Daoy (cell line): ENCODE measurements around the gene CDK11B. TPM values are rescaled to one million over a fixed set of nuclear protein-coding genes. Genes with fewer than 3 reads are reported as not detected.

Experiments used
- DNase-seq: peaks from one replicate; pipeline ENCODE4 v3.0.0-alpha.2; 2015; ENCODE audit warnings: low read depth
- total RNA-seq: library from RNA; depleted of rRNA; stranded (reverse); fragments of >200 nt; shearing (Covaris generic); gene quantifications from 2 replicates; pipeline ENCODE4 v1.2.3, GENCODE V29; 2014

Gene CDK11B
- total RNA-seq, 1 experiment from 2014 or later = 17.0 TPM

DNA sequence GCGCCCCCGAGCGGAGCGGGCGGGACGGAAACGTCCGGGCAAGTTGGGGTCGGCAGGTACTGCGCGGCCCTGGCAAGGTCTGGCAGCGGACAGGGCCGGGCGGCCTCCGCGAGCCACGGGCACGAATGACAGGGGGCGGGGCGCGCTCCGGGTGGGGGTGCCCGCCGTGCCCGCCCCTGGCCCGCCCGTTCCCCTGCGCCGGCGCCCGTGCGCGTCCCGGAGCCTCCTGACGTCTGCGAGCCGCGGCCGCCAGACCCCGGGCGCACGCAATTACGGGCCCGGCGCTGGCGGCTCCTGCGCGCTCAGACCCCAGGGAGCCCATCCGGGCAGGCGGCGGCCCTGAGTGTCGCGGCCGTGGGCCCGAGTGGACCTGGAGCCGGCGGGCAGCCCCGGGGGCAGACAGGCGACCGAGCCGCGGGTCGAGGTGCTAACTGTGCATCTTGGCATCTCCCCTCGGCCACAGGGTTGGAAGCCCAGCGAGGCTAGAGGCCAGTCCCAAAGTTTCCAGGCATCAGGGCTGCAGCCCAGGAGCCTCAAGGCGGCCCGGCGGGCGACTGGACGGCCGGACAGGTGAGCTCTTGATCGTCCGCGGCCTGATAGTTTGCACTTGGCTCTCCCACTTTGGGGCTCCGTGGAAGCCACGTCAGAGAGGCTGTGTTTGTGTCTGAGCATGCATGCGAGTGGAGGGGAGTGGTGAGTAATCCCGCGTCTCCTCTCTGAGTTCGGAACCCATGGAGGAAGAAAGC, 42.6 kb downstream of the CDK11B start:
- DNase-seq = no peak

DNA sequence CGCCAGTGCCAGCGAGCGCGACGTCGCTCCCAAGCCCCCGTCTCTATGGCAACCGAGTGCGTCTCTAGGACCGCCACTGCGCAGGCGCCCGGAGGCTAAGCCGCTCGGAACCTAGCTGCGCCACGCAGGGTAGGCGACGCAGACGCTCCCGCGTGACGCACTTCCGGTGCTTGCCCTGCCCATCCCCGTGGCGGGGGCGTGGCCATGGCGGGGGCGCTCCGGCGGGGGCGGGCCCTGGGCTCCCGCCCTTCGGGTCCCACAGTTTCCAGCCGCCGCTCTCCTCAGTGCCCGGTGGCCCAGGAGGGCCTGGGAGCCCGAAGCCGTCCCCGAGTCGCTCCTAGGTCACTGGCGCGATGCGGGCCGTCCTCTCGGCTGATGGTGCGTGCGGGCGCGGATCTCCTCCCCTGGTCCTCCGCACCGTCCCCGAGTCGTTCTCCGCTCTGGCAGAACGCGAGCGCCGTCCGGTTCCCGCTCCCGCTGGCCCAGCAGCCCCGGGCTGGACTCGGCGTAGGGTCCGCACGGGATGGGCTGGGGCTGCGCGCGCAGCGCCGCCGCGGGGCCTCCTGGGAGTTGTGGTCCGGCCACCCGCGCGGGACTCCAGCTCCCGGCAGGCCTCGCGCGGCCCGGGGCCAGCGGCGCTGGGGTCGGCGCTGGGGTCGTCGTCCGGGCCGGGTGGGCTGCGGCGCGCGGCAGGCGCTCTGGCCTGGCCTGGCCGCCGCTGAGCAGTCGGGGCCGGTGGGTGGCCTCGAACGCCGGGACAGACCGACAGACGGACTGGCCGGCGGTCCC, 43.4 kb downstream of the CDK11B start, which contains the start of gene MIB2:
TSS of gene MIB2 (plus strand) at position 245 of the 789 bp plus-strand sequence. CDS start 7,953 bp downstream, outside the sequence.
- DNase-seq = peak; percentile 98

DNA sequence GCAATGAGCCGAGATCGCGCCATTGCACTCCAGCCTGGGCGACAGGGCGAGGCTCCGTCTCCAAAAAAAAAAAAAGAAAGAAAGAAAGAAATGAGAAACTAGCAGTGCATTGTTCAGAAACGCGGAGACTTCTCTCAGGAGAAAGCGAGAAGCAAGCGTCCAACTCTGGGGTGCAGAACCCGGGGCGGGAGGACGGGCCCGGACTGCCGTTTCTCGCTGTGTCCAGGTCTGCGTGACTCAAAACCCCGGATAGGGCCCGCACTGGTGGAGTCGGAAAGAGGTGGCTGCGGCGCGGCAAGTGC, 43.9 kb downstream of the CDK11B start:
- no peak for DNase-seq

DNA sequence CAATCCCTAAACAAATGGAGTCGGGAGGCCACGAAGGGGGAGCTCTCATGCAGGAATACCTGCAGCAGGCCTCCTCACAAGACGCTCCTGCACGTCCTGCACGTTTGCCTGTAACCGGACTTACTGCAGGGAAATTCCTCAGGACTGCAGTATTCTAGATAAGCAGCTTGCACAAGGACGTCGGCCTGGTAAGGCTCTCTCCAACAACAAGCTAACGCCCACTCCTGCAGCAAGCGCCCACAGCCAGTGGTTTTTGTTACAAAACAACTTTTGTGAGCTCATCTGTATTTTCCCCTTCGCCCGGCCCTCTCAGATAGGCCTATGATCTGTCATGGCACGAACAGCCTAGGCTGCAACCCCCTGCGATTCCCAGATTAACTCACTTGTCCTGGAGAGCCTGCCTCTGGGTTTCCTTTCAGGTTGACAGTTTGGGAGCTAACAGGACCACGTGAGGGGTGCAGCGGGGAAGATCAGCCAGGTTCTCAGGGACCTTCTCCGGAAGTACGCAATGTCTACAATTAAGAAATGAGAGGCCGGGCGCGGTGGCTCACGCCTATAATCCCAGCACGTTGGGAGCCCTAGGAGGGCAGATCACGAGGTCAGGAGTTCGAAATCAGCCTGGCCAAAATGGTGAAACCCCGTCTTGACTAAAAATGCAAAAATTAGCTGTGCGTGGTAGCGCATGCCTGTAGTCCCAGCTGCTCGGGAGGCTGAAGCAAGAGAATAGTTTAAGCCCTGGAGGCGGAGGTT, 44.4 kb downstream of the CDK11B start:
- peak; percentile 58 for DNase-seq

DNA sequence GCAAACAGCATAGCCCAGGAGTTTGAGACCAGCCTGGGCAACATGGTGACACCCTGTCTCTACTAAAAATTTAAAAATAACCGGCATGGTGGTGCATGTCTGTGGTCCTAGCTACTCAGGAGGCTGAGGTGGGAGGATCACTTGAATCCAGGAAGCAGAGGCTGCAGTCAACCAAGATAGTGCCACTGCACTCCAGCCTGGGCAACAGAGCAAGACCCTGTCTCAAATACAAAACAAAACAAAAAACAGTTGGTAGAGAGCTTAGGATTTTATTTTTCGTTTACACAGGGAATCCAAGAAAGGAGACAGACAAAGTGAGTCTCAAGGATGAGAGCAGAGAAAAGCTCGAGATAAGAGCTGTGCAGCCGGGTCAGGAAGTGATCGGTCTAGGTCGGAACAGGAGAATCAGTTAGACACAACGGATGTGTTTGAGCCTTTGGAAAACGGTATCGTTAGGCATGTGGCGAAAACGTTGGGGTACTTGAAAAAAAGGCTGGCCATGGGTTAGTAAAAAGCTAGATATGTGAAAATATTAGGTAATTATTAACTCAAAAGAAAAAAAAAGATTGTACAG, 45.2 kb downstream of the CDK11B start:
- no peak for DNase-seq

DNA sequence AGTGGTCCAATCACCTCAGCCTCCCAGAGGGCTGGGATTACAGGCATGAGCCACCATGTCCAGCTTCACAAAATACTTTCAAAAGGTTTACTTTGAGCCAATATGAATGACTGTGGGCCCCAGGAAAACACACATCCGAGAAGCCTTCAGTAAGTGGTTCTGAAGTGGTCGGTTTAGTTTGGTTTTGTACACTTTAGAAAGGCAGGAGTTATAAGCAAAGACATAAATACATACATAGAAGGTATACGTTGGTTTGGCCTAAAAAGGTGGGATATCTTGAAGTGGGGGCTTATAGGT, 46.8 kb downstream of the CDK11B start:
- no peak for DNase-seq

DNA sequence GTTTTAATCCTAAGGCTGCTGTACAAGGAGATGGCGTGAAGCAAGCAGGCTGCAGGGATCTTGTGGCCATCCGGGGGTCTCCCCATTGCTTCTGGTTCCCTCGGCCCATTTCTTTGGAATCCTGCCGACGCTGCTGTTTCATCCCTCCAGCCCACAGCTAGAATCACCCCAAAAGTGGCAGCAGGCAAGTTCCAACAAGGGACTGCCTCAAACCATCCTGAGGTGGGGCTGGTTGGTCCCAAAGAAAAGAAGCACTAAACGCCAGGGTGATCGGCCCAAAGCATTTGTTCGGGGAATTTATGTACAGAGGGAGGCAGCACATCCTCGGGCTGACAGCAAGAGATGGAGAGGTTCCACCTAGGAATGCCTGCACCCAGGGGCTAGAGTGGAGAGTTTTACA, 48.0 kb downstream of the CDK11B start:
- DNase-seq = no peak

DNA sequence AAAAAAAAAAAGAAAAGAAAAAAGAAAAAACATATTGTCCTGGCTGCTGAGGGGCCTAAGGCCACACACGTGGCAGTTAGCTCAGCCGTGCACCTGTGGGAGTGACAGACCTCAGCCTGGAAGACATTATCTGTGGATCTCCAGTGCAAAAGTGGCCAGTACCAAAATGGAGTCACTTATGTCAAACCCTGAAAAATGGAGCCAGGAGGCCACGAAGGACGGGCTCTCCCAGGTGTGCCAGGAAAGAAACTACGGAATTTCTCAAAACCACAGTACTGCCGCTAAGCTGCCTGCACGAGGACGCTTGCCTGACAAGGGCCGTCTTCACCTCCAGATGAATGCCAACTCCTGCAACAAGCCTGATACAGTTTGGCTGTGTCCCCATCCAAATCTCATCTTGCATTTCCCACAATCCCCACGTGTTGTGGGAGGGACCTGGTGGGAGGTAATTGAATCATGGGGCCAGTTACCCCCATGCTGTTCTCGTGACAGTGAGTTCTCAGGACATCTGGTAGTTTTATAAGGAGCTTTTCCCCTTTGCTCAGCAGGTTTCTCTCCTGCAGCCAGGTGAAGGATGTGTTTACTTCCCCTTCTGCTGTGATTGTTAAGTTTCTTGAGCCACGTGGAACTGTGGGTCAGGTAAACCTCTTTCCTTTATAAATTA, 48.9 kb downstream of the CDK11B start:
- DNase-seq = no peak

DNA sequence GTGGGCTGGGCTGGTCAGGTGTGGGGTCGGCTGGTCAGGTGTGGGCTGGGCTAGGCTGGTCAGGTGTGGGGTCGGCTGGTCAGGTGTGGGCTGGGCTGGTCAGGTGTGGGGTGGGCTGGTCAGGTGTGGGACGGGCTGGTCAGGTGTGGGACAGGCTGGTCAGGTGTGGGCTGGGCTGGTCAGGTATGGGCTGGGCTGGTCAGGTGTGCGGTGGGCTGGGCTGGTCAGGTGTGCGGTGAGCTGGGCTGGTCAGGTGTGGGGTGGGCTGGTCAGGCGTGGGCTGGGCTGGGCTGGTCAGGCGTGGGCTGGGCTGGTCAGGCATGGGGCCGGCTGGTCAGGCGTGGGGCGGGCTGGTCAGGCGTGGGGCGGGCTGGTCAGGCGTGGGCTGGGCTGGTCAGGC, 52.6 kb downstream of the CDK11B start:
- DNase-seq = no peak

DNA sequence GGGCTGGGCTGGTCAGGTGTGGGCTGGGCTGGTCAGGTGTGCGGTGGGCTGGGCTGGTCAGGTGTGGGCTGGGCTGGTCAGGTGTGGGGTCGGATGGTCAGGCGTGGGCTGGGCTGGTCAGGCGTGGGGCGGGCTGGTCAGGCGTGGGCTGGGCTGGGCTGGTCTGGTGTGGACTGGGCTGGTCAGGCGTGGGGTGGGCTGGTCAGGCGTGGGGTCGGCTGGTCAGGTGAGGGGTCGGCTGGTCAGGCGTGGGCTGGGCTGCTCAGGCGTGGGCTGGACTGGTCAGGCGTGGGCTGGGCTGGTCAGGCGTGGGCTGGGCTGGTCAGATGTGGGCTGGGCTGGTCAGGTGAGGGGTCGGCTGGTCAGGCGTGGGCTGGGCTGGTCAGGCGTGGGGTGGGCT, 53.1 kb downstream of the CDK11B start:
- DNase-seq = no peak

DNA sequence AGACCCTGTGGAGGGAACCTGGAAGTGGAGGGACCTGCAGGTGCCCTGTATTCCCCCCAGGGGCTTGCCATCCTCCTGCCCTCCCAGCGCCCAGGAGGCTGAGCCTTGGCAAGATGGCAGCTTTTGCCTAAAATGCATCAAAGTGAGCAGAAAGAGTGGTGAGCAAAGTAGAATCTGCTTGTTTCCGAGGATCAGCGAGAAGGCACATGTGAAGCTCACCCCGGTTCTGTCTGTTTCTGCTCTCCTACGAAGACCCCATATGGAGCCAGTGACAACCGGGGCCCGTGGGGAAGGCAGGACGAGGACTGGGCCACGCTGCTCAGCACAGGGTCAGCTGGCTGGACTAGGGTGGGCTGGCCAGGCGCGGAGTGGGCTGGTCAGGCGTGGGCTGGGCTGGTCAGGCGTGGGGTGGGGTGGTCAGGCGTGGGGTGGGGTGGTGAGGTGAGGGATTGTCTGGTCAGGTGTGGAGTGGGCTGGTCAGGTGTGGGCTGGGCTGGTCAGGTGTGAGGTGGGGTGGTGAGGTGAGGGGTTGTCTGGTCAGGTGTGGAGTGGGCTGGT, 53.7 kb downstream of the CDK11B start:
- no peak for DNase-seq

DNA sequence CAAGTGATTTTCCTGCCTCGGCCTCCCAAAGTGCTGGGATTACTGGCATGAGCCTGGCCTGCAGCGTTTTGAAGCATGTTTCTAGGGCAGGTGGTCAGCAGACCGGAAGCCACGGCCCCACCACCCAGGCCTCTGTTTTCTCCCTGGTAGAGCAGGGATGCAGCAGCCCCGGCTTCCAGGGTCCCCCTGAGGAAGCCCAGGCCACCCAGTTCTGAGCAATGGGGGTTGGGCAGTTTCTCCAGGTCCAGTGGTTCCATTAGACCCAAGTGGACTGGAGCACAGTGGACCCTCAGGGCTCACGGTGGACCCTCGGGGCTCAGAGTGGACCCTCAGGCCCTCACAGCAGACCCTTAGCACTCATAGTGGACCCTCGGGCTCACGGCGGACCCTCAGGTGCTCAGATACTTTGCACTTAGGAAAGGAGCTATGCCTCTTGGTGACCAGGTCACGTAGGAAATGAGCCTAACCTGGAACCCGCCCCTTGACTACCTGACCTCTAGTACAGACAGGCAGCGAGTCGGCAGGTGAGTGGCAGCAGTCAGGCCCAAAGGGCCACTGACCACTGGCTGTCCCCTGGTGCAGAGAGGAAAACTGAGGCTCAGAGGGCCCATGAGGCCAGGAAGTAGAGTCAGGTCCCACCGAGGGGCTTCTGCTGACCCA, 54.3 kb downstream of the CDK11B start:
- DNase-seq = no peak

DNA sequence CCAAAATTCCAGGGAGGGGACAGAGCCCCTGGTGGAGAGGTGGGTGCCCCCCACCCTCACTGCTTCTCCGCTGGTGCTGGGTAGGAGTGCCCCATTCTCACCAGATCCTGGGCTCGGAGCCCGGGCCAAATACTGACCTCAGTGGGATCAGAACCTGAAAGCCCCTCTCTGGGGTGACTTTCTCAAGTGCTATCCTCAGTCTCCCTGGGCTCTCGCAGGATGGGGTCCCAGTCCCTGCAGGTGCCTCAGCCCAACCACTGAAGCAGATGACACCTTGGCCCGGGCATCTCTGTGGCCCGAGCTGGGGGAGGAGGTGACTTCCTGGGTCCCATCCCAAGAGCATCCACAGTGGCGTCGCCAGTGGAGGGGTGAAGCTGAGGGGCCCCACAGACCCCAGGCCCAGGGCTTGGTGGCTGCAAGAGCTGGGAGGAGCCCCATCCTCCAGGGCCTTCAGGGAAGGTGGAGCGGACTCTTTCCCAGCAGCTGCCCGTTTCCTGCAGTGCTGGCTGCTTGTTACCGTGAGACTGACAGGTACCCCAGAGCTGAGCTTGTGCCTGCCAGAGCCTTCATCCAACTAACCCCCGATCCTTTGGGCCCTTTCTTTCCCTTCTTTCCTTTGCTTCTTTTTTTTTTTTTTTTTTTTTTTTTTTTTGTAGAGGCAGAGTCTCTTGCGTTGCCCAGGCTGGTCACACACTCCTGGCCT, 55.0 kb downstream of the CDK11B start:
- DNase-seq = no peak

DNA sequence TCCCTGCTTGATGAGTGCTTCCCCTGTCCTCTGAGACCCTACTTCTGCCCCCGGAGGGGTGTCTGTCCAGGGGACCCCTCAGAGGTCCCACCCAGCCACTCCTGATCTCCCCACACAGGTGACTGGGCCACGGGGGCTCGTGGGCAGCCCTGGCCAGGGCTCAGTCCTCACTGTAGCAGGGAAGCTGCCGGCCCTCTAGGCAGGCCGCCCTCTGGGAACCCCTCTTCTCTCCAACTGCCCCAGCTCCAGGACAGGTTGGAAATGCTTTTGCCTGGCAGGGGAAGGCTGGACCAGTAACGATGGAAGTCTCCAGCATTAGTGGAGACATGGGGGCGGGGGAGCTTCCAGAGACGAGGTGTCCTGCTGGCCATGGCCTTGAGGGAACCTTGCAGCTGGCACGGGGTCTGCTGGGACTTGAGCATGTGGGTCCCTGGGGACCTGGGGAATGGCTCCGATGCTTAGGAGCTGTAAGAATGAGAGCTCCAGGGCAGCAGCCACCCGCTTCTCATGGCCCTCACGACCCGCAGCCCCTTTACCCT, 55.8 kb downstream of the CDK11B start:
- DNase-seq = no peak

DNA sequence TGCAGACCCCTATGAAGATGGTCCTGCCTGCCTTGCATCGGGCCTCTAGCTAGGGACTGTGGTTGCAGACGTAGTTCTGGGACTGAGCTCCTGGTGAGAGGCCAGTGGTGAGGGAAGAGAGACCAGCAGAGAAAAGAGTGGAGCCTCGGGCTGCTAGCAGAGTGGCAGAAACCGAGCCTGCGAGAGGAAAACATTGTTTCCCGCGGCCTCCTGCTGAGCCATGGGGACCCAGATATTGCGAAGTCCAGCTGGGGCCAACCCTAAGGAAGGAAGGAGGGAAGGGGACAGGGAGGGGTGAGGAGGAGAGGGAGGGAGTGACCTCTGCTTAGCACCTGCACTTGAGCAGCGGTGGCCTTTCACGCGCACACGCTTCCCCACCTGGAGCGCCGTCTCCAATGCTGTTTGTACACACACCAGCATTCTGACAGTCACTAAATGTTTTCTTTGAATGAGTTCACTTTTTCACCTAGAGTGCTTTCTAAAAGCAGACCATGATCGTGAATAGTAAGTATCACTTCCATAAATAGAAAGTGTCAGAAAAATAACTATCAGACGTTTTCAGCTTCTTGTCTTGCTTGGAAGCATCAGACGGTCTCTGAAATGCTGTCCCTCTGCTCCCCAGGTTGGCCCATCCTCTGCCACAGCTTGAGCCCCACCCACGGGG, 56.4 kb downstream of the CDK11B start:
- no peak for DNase-seq

DNA sequence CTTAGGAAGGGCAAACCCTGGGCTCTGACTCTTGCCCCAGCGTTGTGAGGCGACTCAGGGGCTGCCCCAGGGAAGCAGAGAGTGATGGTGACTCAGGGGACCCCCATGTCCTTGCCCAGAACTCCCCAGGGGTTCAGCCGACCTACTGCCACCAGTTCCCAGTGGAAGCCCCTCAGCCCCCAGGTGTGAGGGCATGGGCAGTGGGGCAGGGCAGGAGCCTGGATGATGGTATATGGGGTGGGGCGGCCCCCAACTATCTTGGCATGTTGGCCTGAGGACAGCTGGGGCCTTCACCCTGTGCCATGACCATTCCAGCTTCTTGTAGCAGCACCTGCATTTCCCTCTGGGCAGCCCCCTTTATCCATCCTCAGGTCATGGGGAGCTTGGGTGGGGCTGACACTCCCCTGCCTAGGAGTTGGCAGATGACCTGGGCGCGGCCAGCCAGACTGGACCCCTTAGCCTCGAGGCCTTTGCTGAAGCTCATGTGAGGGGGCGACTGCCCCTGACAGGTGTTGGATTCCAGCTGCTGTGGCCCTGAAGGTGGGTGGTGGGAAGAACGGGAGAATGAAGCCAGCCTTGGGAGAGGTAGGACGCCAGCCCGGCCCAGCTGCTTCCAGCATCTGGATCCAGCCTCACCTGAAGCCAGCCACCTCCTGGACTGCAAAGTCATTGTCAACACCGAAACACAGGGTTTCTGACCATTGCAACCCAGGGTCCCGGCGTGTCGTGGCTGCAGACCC, 57.1 kb downstream of the CDK11B start:
- no peak for DNase-seq

DNA sequence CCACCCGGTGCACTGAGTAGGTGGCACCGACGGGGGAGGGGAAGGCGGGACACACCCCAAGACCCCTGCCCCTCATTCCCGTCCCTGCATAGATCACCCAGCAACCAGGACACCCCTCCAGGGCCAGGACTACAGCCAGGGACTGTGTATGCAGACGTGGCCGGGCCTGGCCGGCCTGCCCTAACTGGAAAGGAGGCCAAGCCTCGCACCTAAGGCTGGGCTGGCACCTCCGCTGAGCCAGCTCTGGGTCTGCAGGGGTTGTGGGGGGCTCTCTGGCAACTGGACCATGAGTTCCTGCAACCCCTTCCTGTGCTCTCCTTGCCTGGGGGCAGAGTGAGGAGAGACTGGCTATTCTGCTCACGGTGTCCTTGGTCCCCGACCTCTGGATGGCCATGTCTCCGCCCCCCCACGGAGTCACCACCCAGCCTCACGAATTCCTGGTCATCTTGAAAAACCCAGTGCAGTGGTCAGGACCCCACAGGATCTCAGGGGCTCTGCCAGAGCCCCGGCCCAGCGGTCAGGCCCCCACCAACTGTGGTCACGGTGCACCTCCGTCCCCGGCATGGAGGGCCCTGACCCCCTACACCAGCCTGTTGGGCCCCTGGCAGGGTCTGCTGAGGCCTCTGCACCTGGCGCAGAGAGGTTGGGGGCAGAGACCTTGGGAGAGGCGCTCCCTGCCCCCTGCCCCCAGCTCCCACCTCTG, 57.8 kb downstream of the CDK11B start:
- no peak for DNase-seq
